ENCODE results near the gene COL15A1. TPM values are rescaled to one million over a fixed set of nuclear protein-coding genes. Genes with fewer than 3 reads are reported as not detected.

The COL15A1 gene
- total RNA-seq, 4 donors from 2014 or later = 8.0 to 15.2 (median 12.8) TPM

GRCh38 chr9:98941946-98942523 lies 1.7 kb upstream of the COL15A1 start:
- no peaks in the 10 kb centered on the region for H3K9me3 ChIP-seq
- peaks cover 0 to 10% of the 10 kb centered on the region in 2 donors for H3K4me1 ChIP-seq
- DNase-seq = no peak
- peaks cover 9% of the 10 kb centered on the region for H3K27me3 ChIP-seq
- H3K36me3 ChIP-seq = no peaks in the 10 kb centered on the region
- H3K4me3 ChIP-seq (replicated peaks in 1 of 3) = no peak overlapping the region
- intact Hi-C loops (cut with DNase I) = no loop called here
- WGBS, 2 donors = 85 to 93% methylated on average over 8 of the region's 8 CpGs
- TF ChIP-seq, protein P1, sequence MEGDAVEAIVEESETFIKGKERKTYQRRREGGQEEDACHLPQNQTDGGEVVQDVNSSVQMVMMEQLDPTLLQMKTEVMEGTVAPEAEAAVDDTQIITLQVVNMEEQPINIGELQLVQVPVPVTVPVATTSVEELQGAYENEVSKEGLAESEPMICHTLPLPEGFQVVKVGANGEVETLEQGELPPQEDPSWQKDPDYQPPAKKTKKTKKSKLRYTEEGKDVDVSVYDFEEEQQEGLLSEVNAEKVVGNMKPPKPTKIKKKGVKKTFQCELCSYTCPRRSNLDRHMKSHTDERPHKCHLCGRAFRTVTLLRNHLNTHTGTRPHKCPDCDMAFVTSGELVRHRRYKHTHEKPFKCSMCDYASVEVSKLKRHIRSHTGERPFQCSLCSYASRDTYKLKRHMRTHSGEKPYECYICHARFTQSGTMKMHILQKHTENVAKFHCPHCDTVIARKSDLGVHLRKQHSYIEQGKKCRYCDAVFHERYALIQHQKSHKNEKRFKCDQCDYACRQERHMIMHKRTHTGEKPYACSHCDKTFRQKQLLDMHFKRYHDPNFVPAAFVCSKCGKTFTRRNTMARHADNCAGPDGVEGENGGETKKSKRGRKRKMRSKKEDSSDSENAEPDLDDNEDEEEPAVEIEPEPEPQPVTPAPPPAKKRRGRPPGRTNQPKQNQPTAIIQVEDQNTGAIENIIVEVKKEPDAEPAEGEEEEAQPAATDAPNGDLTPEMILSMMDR (IDR thresholded peaks at IDR 0.05) = no peak
- TF ChIP-seq POLR2A (IDR thresholded peaks at IDR 0.05) = no peak
- H3K27ac ChIP-seq = no peak overlapping the region

DNA sequence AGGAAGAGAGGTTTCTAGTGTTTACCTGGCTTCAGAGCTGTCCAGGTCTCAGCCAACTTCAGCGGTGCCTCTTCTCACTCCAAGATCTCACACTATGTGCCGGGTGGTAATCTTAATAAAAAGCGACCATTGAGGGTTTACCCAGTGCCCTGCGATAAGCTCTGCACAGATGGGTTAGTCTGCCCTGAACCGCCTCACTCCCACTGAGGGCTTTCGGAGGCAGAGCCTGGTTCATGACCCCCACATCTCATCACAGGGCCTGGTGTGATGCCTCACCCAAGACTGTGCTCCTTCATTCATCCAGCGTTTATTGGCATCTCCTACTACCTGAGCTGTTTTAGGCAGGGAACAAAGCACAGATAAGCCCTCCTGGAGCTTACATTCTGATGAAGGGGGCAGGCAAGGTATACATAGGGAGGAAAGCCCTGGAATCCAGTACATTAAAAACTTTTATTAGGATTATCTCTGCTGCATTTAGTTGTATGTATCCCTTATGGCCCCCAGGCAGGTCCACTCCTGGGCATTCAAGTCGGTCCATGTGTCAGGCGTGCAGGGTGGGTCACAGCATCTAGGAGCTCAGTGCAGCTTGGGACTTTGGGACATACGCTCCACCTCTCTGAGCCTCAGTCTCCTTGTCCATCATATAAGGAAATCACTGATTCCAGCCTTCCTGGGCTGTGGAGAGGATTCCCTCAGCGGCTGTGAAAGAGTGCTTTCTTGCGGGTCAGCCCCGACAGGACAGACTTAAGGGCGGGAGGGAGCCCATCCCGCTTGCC lies 613 bp upstream of the COL15A1 start:
- TF ChIP-seq, protein P1 (IDR thresholded peaks at IDR 0.05) = no peak
- peak overlapping the region in 1 of 3 donors; percentile 13 for H3K4me3 ChIP-seq (replicated peaks in 1 of 3)
- intact Hi-C loops (cut with DNase I) = no loop called here
- 73 to 88% methylated on average over 10 to 11 of the region's 15 CpGs for WGBS, 2 donors
- DNase-seq = no peak
- no peaks in the 10 kb centered on the region for H3K36me3 ChIP-seq
- H3K9me3 ChIP-seq = no peaks in the 10 kb centered on the region
- peaks cover 0 to 10% of the 10 kb centered on the region in 2 donors for H3K4me1 ChIP-seq
- H3K27ac ChIP-seq = peak overlapping the region in 2 of 3 donors; percentile 46 to 71
- H3K27me3 ChIP-seq = peaks cover 9% of the 10 kb centered on the region

DNA sequence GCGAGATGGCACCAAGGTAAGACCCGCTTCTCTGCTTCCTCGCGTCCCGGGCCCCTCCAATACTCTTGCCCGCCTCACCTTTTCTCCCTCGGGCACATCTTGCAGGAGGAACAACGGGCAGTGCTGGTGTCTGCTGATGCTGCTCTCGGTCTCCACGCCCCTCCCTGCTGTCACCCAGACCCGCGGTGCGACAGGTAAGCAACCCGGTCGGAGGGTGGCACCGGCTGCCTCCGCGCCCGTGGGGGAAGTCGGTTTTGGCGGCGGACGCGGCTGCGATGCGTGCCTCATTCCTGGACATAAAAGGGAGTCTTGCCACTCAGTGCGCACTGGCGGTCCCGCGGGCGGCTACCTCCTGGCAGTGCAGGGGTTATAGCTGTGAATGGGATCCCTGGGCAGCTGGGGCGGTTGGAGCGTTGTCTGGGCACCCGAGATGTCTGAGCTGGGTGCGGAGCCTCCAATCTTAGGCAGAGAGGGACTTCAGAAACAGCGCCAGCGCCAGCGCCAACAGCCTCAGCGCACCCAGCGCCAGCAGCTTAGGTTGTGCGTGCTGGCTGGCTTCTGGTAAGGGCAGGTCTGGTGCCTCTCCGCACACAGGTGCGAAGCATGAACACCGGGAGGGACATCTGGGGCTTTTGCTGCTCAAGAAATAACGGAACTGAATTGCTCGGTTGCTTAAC lies 488 bp downstream of the COL15A1 start:
- no peak for DNase-seq
- H3K4me1 ChIP-seq = peaks cover 0 to 10% of the 10 kb centered on the region in 2 donors
- 1 to 4% methylated on average over 17 to 35 of the region's 46 CpGs for WGBS, 2 donors
- no peak for TF ChIP-seq POLR2A (IDR thresholded peaks at IDR 0.05)
- TF ChIP-seq, protein P1 (IDR thresholded peaks at IDR 0.05) = no peak
- intact Hi-C loops (cut with DNase I) = no loop called here
- peaks cover 9% of the 10 kb centered on the region for H3K27me3 ChIP-seq
- H3K4me3 ChIP-seq (replicated peaks in 1 of 3) = peak overlapping the region in 1 of 3 donors; percentile 27
- peak overlapping the region in 2 of 3 donors; percentile 46 to 71 for H3K27ac ChIP-seq
- no peaks in the 10 kb centered on the region for H3K9me3 ChIP-seq
- H3K36me3 ChIP-seq = no peaks in the 10 kb centered on the region

DNA sequence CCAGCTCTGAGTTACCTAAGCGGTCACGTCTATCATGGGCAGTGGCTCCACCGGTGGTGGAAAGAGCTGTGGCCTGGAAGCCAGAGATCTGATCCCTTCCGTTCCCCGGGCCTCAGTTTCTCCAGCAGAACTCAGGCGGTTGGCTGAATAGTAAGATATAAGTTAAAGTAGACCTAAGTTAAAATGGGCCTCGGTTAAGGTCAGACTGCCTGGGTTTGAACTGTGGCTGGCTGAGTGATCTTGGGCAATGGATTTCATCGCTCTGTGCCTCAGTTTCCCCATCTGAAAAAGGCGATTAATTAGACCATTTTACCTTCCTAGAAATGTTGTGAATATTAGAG lies 997 bp downstream of the COL15A1 start:
- Histone ChIP-seq H3K36me3 (no peaks in the 10 kb centered on the region), H3K4me3 (replicated peaks in 1 of 3) (peak overlapping the region in 1 of 3 donors; percentile 27), H3K27ac (peak overlapping the region in 1 of 3 donors; percentile 46), H3K9me3 (no peaks in the 10 kb centered on the region), H3K27me3 (peaks cover 9% of the 10 kb centered on the region), H3K4me1 (peaks cover 0 to 10% of the 10 kb centered on the region in 2 donors)
- intact Hi-C loops (cut with DNase I) = no loop called here
- whole genome bisulfite sequencing, 2 donors = 44 to 47% methylated on average over 9 of the region's 9 CpGs
- TF ChIP-seq, protein P1 (IDR thresholded peaks at IDR 0.05) = no peak
- TF ChIP-seq POLR2A (IDR thresholded peaks at IDR 0.05) = no peak
- DNase-seq = no peak

DNA sequence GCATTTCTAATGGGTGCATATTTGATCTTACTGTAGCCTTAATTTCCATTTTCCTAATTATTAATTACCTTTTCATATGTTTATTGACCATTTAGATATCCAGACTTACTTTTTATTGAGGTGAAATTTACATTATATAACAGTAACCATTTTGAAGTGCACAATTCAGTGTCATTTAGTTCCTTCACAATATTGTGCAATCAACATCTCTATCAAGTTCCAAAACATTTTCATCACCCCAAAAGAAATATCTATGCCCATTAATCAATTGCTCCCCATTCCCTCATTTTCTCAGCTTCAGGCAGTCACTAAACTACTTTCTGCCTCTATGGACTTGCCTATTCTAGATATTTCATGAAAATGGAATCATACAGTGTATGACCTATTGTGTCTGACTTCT lies 5.9 kb downstream of the COL15A1 start:
- no peak overlapping the region for H3K4me3 ChIP-seq (replicated peaks in 1 of 3)
- no peaks in the 10 kb centered on the region for H3K9me3 ChIP-seq
- H3K4me1 ChIP-seq = no peaks in the 10 kb centered on the region
- no peak for DNase-seq
- TF ChIP-seq, protein P1 (IDR thresholded peaks at IDR 0.05) = no peak
- no peak for TF ChIP-seq POLR2A (IDR thresholded peaks at IDR 0.05)
- H3K27ac ChIP-seq = no peak overlapping the region
- H3K27me3 ChIP-seq = peaks cover 2% of the 10 kb centered on the region
- no peaks in the 10 kb centered on the region for H3K36me3 ChIP-seq
- intact Hi-C loops (cut with DNase I) = no loop called here
